CD14-positive monocyte (primary cell): ENCODE results near the gene FAM168A. TPM values are rescaled to one million over a fixed set of nuclear protein-coding genes. Genes with fewer than 3 reads are reported as not detected.

Experiments used
- DNase-seq, 3 donors: peaks; one replicate each; pipeline ENCODE4 v3.0.0-alpha.2; 2011 to 2022
- H2AFZ ChIP-seq: 2 replicates; pipeline ENCODE4 v1.6.0; 2012; ENCODE audit warnings: mild to moderate bottlenecking, low read depth, low read length, inconsistent platforms; ENCODE audit not compliant: insufficient read depth, poor library complexity, severe bottlenecking
- H3K27ac ChIP-seq, 2 donors: 1 replicate in 1 of 2; 2 replicates in 1 of 2; pipeline ENCODE4 v1.5.1; 2012 to 2013; ENCODE audit warnings: low read length in 2 of 2, control low read depth in 1 of 2, inconsistent platforms in 1 of 2, low read depth in 1 of 2, mild to moderate bottlenecking in 1 of 2
- H3K27me3 ChIP-seq, 2 donors: one replicate each; pipeline versions ENCODE4 v1.6.0 to v1.6.1; 2011 to 2013; ENCODE audit warnings: low read length in 2 of 2; ENCODE audit not compliant: control insufficient read depth in 2 of 2, insufficient read depth in 2 of 2
- H3K36me3 ChIP-seq, 2 donors: replicated peaks in 1 of 2; 1 replicate in 1 of 2; 2 replicates in 1 of 2; pipeline versions ENCODE4 v1.5.1 to v1.6.1; 2012 to 2013; ENCODE audit warnings: low read length in 2 of 2, control low read depth in 1 of 2, inconsistent platforms in 1 of 2, mild to moderate bottlenecking in 1 of 2; ENCODE audit not compliant: insufficient read depth in 2 of 2, control insufficient read depth in 1 of 2
- H3K4me1 ChIP-seq, 2 donors: 1 replicate in 1 of 2; 2 replicates in 1 of 2; pipeline versions ENCODE4 v1.5.1 to v1.6.1; 2012 to 2013; ENCODE audit warnings: low read length in 2 of 2, control low read depth in 1 of 2, inconsistent platforms in 1 of 2, mild to moderate bottlenecking in 1 of 2, moderate library complexity in 1 of 2; ENCODE audit not compliant: insufficient read depth in 2 of 2, control insufficient read depth in 1 of 2
- H3K4me2 ChIP-seq: replicated peaks from 2 replicates; pipeline ENCODE3; 2012; ENCODE audit warnings: low read length, moderate library complexity, mild to moderate bottlenecking; ENCODE audit not compliant: poor library complexity, severe bottlenecking; ENCODE audit errors: extremely low read depth
- H3K4me3 ChIP-seq, 3 experiments: fragments of 200-600 bp in 1 of 3; sonication (generic) in 1 of 3; replicated peaks in 1 of 3; 1 replicate in 2 of 3; 2 replicates in 1 of 3; pipeline ENCODE4 v1.5.1; 2011 to 2013; ENCODE audit warnings: low read length in 3 of 3, mild to moderate bottlenecking in 3 of 3, control low read depth in 2 of 3, low read depth in 2 of 3, inconsistent platforms in 1 of 3, moderate library complexity in 1 of 3
- H3K79me2 ChIP-seq: 2 replicates; pipeline ENCODE4 v1.6.0; 2012; ENCODE audit warnings: mild to moderate bottlenecking, control low read depth, inconsistent platforms, low read length, moderate library complexity; ENCODE audit not compliant: insufficient read depth
- H3K9ac ChIP-seq: 2 replicates; pipeline ENCODE4 v1.6.0; 2017; ENCODE audit warnings: low read length, mild to moderate bottlenecking; ENCODE audit not compliant: insufficient read depth, poor library complexity, severe bottlenecking
- H3K9me3 ChIP-seq, 2 donors: replicated peaks in 1 of 2; 1 replicate in 1 of 2; 2 replicates in 1 of 2; pipeline versions ENCODE4 v1.5.1 to v1.6.1; 2012 to 2013; ENCODE audit warnings: low read length in 2 of 2, control low read depth in 1 of 2; ENCODE audit not compliant: control insufficient read depth in 1 of 2, insufficient read depth in 1 of 2
- H4K20me1 ChIP-seq: 2 replicates; pipeline ENCODE4 v1.6.0; 2012; ENCODE audit warnings: mild to moderate bottlenecking, low read length, control low read depth, moderate library complexity; ENCODE audit not compliant: insufficient read depth
- H3K27ac Mint-ChIP-seq, 7 donors: one replicate each; pipeline ENCODE4 v1.8.0; 2020; ENCODE audit warnings: mild to moderate bottlenecking in 7 of 7, mixed read lengths in 7 of 7, moderate library complexity in 6 of 7, inconsistent platforms in 2 of 7
- H3K27me3 Mint-ChIP-seq, 3 donors: one replicate each; pipeline ENCODE4 v1.8.0; 2021 to 2022; ENCODE audit warnings: low read depth in 3 of 3, mild to moderate bottlenecking in 3 of 3, mixed read lengths in 3 of 3, moderate library complexity in 3 of 3, inconsistent platforms in 1 of 3
- H3K36me3 Mint-ChIP-seq, 2 donors: one replicate each; pipeline ENCODE4 v1.8.0; 2020; ENCODE audit warnings: mixed read lengths in 2 of 2, inconsistent platforms in 1 of 2, mild to moderate bottlenecking in 1 of 2
- H3K4me1 Mint-ChIP-seq: one replicate; pipeline ENCODE4 v1.8.0; 2020; ENCODE audit warnings: mild to moderate bottlenecking, mixed read lengths
- H3K4me3 Mint-ChIP-seq, 2 donors: one replicate each; pipeline ENCODE4 v1.8.0; 2020; ENCODE audit warnings: mild to moderate bottlenecking in 2 of 2, mixed read lengths in 2 of 2, moderate library complexity in 1 of 2
- H3K9me3 Mint-ChIP-seq, 7 donors: one replicate each; pipeline ENCODE4 v1.8.0; 2020 to 2022; ENCODE audit warnings: mixed read lengths in 7 of 7, mild to moderate bottlenecking in 6 of 7, moderate library complexity in 6 of 7, inconsistent platforms in 2 of 7
- CTCF ChIP-seq: fragments of 200-600 bp; IDR thresholded peaks from one replicate; pipeline ENCODE4 v1.8.0; 2022; ENCODE audit warnings: antibody characterized with exemption, mild to moderate bottlenecking
- WGBS: methylation state at CpG from one replicate; pipeline ENCODE4 v1.1.5; 2013; ENCODE audit warnings: missing lambda C conversion rate; ENCODE audit not compliant: insufficient coverage; 5-methylcytosine and 5-hydroxymethylcytosine counted together
- intact Hi-C, 2 donors: fragments of 100-400 bp; cut with micrococcal nuclease; formaldehyde crosslinking; loops; one replicate each; pipeline versions ENCODE4 v1.15.0 to v1.15.1; 2023
- polyA plus RNA-seq, 3 donors: library from polyadenylated mRNA; depleted of rRNA in 1 of 3; unstranded in 2 of 3; stranded (reverse) in 1 of 3; fragments of 300-500 nt in 2 of 3; fragments of >200 nt in 1 of 3; fragmentation: Illumina TruSeq in 2 of 3; gene quantifications; 1 replicate in 2 of 3; 2 replicates in 1 of 3; pipeline ENCODE4 v1.2.3, GENCODE V29; 2012 to 2021

The FAM168A gene
- polyA plus RNA-seq, 3 donors: 1.4 to 13.3 (median 2.1) TPM

GRCh38 chr11:73380331-73380730 is 217.6 kb downstream of the FAM168A start:
- peak overlapping the region; percentile 91 to 99 (median 98) for H3K27ac Mint-ChIP-seq
- H3K4me3 ChIP-seq: peak overlapping the region in 1 of 3 experiments; percentile 95
- H3K9me3 Mint-ChIP-seq: no peaks in the 10 kb centered on the region
- no peak for TF ChIP-seq CTCF
- peaks cover 88 to 90% of the 10 kb centered on the region in 2 donors for H3K4me1 ChIP-seq
- H3K79me2 ChIP-seq: peaks cover 95% of the 10 kb centered on the region
- peaks cover 0 to 5% (median 0%) of the 10 kb centered on the region in 3 donors for H3K27me3 Mint-ChIP-seq
- H3K9me3 ChIP-seq: no peaks in the 10 kb centered on the region
- 68% methylated on average over 4 of the region's 7 CpGs for WGBS
- peak; percentile 54 to 70 (median 70) for DNase-seq
- H3K36me3 Mint-ChIP-seq: peaks cover 42 to 59% of the 10 kb centered on the region in 2 donors
- H2AFZ ChIP-seq: no peak overlapping the region
- H3K27ac ChIP-seq: peak overlapping the region; percentile 84 to 98
- H3K4me2 ChIP-seq: peak overlapping the region; percentile 83
- H3K4me1 Mint-ChIP-seq: peaks cover 88% of the 10 kb centered on the region
- peak overlapping the region; percentile 71 to 98 for H3K4me3 Mint-ChIP-seq
- H4K20me1 ChIP-seq: peaks cover 91% of the 10 kb centered on the region
- intact Hi-C loops: no loop called here
- peak overlapping the region; percentile 54 for H3K9ac ChIP-seq
- H3K36me3 ChIP-seq: peaks cover 2 to 24% of the 10 kb centered on the region in 2 donors
- no peaks in the 10 kb centered on the region for H3K27me3 ChIP-seq

- no peaks in the 10 kb centered on the region for H3K27me3 ChIP-seq
- peaks cover 78 to 81% of the 10 kb centered on the region in 2 donors for H3K4me1 ChIP-seq
- peak overlapping the region; percentile 59 to 95 (median 86) for H3K4me3 ChIP-seq
- H4K20me1 ChIP-seq: peaks cover 82% of the 10 kb centered on the region
- peaks cover 89% of the 10 kb centered on the region for H3K79me2 ChIP-seq
- H3K9ac ChIP-seq: peak overlapping the region; percentile 54
- Mint-ChIP-seq H3K4me1 (peaks cover 81% of the 10 kb centered on the region), H3K36me3 (peaks cover 38 to 53% of the 10 kb centered on the region in 2 donors), H3K27ac (peak overlapping the region; percentile 91 to 99 (median 98)), H3K4me3 (peak overlapping the region; percentile 98), H3K27me3 (peaks cover 0 to 6% (median 0%) of the 10 kb centered on the region in 3 donors), H3K9me3 (no peaks in the 10 kb centered on the region)
- H3K36me3 ChIP-seq: peaks cover 2 to 24% of the 10 kb centered on the region in 2 donors
- no peak for TF ChIP-seq CTCF
- H2AFZ ChIP-seq: no peak overlapping the region
- intact Hi-C loops: no loop called here
- 90% methylated on average over 9 of the region's 10 CpGs for WGBS
- no peaks in the 10 kb centered on the region for H3K9me3 ChIP-seq
- no peak for DNase-seq
- peak overlapping the region; percentile 84 to 98 for H3K27ac ChIP-seq
- peak overlapping the region; percentile 83 for H3K4me2 ChIP-seq
These were observed 218.6 kb downstream of the FAM168A start for GRCh38 chr11:73379189-73379880.
